ENCODE measurements around the gene VGLL2.

DNA sequence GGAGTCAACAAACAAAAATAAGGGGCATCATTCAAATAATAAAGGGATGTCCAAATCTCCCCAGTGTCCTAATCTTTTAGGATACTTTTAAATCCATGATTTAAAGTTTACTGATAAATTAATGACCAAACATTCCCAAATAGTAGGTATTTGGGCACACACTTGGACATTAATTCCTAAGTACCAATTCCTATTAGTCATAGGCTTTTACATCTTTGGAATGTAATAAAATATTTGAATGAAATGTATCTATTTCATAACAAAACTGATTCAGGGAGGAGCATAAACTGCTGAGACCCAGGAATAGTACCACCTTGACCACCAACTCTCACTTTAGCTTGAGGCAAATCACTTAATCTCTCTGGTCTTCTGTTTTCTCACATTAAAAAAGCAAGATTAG is 44.3 kb downstream of the VGLL2 start:
- TF ChIP-seq, protein P1, sequence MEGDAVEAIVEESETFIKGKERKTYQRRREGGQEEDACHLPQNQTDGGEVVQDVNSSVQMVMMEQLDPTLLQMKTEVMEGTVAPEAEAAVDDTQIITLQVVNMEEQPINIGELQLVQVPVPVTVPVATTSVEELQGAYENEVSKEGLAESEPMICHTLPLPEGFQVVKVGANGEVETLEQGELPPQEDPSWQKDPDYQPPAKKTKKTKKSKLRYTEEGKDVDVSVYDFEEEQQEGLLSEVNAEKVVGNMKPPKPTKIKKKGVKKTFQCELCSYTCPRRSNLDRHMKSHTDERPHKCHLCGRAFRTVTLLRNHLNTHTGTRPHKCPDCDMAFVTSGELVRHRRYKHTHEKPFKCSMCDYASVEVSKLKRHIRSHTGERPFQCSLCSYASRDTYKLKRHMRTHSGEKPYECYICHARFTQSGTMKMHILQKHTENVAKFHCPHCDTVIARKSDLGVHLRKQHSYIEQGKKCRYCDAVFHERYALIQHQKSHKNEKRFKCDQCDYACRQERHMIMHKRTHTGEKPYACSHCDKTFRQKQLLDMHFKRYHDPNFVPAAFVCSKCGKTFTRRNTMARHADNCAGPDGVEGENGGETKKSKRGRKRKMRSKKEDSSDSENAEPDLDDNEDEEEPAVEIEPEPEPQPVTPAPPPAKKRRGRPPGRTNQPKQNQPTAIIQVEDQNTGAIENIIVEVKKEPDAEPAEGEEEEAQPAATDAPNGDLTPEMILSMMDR (IDR thresholded peaks at IDR 0.05) = no peak
- no peak for TF ChIP-seq ZFX (IDR thresholded peaks at IDR 0.05; ENCODE audit: borderline replicate concordance)
